Breast epithelium (tissue), 3 donors: Measurements from ENCODE around the gene DOP1A.

ENCODE experiments used
- CTCF ChIP-seq, 3 donors: fragments of 450-650 bp; IDR thresholded peaks; one replicate each; pipeline ENCODE4 v1.5.1; 2016 to 2017; ENCODE audit warnings: antibody characterized with exemption in 3 of 3, mild to moderate bottlenecking in 3 of 3, moderate library complexity in 3 of 3
- POLR2A ChIP-seq: fragments of 450-650 bp; IDR thresholded peaks from one replicate; pipeline ENCODE4 v1.6.1; 2016; ENCODE audit warnings: antibody characterized with exemption, mild to moderate bottlenecking, moderate library complexity

GRCh38 chr6:83055366-83055964 is 12.0 kb upstream of the DOP1A start:
- TF ChIP-seq CTCF (IDR thresholded peaks at IDR 0.05) (peak; percentile 58 to 74 (median 74)), POLR2A (no peak)
